ENCODE measurements around the gene KLK15.

DNA sequence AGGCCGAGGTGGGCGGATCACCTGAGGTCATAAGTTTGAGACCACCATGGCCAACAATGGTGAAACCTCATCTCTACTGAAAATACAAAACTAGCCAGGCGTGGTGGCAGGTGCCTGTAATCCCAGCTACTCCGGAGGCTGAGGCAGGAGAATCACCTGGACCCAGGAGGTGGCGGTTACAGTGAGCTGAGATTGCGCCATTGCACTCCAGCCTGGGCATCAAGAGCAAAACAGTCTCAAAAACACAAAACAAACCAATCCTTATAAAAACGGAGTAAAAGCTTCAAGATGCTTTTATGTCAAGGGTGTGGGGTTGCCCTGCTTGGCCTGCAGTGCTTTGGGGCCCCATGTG, 36.0 kb downstream of the KLK15 start:
- TF ChIP-seq, protein P1, sequence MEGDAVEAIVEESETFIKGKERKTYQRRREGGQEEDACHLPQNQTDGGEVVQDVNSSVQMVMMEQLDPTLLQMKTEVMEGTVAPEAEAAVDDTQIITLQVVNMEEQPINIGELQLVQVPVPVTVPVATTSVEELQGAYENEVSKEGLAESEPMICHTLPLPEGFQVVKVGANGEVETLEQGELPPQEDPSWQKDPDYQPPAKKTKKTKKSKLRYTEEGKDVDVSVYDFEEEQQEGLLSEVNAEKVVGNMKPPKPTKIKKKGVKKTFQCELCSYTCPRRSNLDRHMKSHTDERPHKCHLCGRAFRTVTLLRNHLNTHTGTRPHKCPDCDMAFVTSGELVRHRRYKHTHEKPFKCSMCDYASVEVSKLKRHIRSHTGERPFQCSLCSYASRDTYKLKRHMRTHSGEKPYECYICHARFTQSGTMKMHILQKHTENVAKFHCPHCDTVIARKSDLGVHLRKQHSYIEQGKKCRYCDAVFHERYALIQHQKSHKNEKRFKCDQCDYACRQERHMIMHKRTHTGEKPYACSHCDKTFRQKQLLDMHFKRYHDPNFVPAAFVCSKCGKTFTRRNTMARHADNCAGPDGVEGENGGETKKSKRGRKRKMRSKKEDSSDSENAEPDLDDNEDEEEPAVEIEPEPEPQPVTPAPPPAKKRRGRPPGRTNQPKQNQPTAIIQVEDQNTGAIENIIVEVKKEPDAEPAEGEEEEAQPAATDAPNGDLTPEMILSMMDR (IDR thresholded peaks at IDR 0.05) = no peak
- no peak for TF ChIP-seq ZFX (IDR thresholded peaks at IDR 0.05; ENCODE audit: borderline replicate concordance)

All from 22Rv1 (cell line).